ENCODE measurements around the gene PRPF19. TPM values are rescaled to one million over a fixed set of nuclear protein-coding genes. Genes with fewer than 3 reads are reported as not detected.
A peak's percentile ranks its signal among the peaks of the same experiment; 100 is the strongest.

The PRPF19 gene
- polyA plus RNA-seq, 1 of the 3 experiments (the other 2 are of a cell fraction): 58.9 TPM

GRCh38 chr11:60906132-60906972 is at the start of gene PRPF19 (continued):
- TF ChIP-seq, protein P1, sequence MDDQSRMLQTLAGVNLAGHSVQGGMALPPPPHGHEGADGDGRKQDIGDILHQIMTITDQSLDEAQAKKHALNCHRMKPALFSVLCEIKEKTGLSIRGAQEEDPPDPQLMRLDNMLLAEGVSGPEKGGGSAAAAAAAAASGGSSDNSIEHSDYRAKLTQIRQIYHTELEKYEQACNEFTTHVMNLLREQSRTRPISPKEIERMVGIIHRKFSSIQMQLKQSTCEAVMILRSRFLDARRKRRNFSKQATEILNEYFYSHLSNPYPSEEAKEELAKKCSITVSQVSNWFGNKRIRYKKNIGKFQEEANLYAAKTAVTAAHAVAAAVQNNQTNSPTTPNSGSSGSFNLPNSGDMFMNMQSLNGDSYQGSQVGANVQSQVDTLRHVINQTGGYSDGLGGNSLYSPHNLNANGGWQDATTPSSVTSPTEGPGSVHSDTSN (IDR thresholded peaks at IDR 0.05): no peak; the same call in 1 of the 2 replicates
- TF ChIP-seq NRF1 (IDR thresholded peaks at IDR 0.05; ENCODE audit: low read depth, low read length) (no peak), SIN3A (IDR thresholded peaks at IDR 0.05; ENCODE audit: borderline replicate concordance, low read depth, low read length) (no peak; the same call in 1 of the 2 replicates), GATA2 (CRISPR knock-in tag; IDR thresholded peaks at IDR 0.05) (no peak), RAD21 (IDR thresholded peaks at IDR 0.05; ENCODE audit: low read length) (no peak), CHD2 (IDR thresholded peaks at IDR 0.05; ENCODE audit: low read length, partially characterized antibody) (peak; percentile 97), EZH2phosphoT487 (IDR thresholded peaks at IDR 0.05; ENCODE audit: borderline replicate concordance, low read depth) (no peak), JUND (IDR thresholded peaks at IDR 0.05) (no peak), YY1 (IDR thresholded peaks at IDR 0.05; ENCODE audit: low read depth) (no peak), ELF1 (IDR thresholded peaks at IDR 0.05) (peak; percentile 75)
- TF ChIP-seq, protein P2, sequence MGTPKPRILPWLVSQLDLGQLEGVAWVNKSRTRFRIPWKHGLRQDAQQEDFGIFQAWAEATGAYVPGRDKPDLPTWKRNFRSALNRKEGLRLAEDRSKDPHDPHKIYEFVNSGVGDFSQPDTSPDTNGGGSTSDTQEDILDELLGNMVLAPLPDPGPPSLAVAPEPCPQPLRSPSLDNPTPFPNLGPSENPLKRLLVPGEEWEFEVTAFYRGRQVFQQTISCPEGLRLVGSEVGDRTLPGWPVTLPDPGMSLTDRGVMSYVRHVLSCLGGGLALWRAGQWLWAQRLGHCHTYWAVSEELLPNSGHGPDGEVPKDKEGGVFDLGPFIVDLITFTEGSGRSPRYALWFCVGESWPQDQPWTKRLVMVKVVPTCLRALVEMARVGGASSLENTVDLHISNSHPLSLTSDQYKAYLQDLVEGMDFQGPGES (IDR thresholded peaks at IDR 0.05; ENCODE audit: low read depth, low read length): no peak

- ChIA-PET POLR2A (no interaction called here), CTCF (interaction anchor here (0.6 to 1.6 kb wide), 2 partner anchors 68 to 124 kb away, joined by 3 to 5 read pairs; no protein-coding TSS in a partner anchor)
- Histone ChIP-seq H3K9me3 (no peaks in the 10 kb centered on the region), H3K4me2 (no peak overlapping the region), H3K4me1 (ENCODE audit: control insufficient read depth in 1 of 2, insufficient read depth in 2 of 2, low read depth in 1 of 2, low read length in 1 of 2) (no peaks in the 10 kb centered on the region), H4K20me1 (ENCODE audit: insufficient read depth) (no peaks in the 10 kb centered on the region), H3K27ac (ENCODE audit: low read depth in 2 of 2, low read length in 1 of 2) (no peak overlapping the region), H2AFZ (ENCODE audit: low read depth) (no peak overlapping the region), H3K9ac (no peak overlapping the region), H3K4me3 (ENCODE audit: low read depth in 2 of 2, low read length in 1 of 2) (no peak overlapping the region), H3K79me2 (ENCODE audit: insufficient read depth) (no peaks in the 10 kb centered on the region), H3F3A (replicated peaks; ENCODE audit: insufficient read depth) (no peaks in the 10 kb centered on the region), H3K27me3 (ENCODE audit: insufficient read depth) (no peaks in the 10 kb centered on the region; the same call in 1 of the 2 replicates), H3K9me2 (no peaks in the 10 kb centered on the region), H3K36me3 (replicated peaks in 1 of 2; ENCODE audit: control insufficient read depth in 1 of 2, insufficient read depth in 2 of 2, low read length in 1 of 2) (no peaks in the 10 kb centered on the region)
- 62% methylated on average over 5 of the region's 5 CpGs for WGBS (ENCODE audit: low lambda C conversion rate)
- DNase-seq: no peak
- TF ChIP-seq ELF1 (IDR thresholded peaks at IDR 0.05) (no peak), GATA2 (CRISPR knock-in tag; IDR thresholded peaks at IDR 0.05) (no peak), GABPA (IDR thresholded peaks at IDR 0.05; ENCODE audit: low read depth) (no peak), USF2 (IDR thresholded peaks at IDR 0.05; ENCODE audit: borderline replicate concordance, low read depth, low read length) (no peak), MEF2A (IDR thresholded peaks at IDR 0.05; ENCODE audit: borderline replicate concordance, low read depth) (no peak), SMC3 (IDR thresholded peaks at IDR 0.05; ENCODE audit: low read depth, low read length) (no peak), JUND (IDR thresholded peaks at IDR 0.05) (no peak), YY1 (IDR thresholded peaks at IDR 0.05; ENCODE audit: low read depth) (no peak), RCOR1 (IDR thresholded peaks at IDR 0.05; ENCODE audit: low read length) (no peak), NFIC (IDR thresholded peaks at IDR 0.05; ENCODE audit: borderline replicate concordance) (no peak), TAF1 (IDR thresholded peaks at IDR 0.05; ENCODE audit: borderline replicate concordance, low read depth, low read length) (no peak), RXRA (IDR thresholded peaks at IDR 0.05; ENCODE audit: borderline replicate concordance, low read depth) (no peak), FOXJ3 (CRISPR knock-in tag; IDR thresholded peaks at IDR 0.05) (no peak), TEAD4 (IDR thresholded peaks at IDR 0.05; ENCODE audit: borderline replicate concordance, insufficient read depth) (no peak), EZH2phosphoT487 (IDR thresholded peaks at IDR 0.05; ENCODE audit: borderline replicate concordance, low read depth) (no peak), MXI1 (IDR thresholded peaks at IDR 0.05; ENCODE audit: low read depth, low read length) (no peak)
- TF ChIP-seq, protein P1 (IDR thresholded peaks at IDR 0.05): no peak
- TF ChIP-seq, protein P3, sequence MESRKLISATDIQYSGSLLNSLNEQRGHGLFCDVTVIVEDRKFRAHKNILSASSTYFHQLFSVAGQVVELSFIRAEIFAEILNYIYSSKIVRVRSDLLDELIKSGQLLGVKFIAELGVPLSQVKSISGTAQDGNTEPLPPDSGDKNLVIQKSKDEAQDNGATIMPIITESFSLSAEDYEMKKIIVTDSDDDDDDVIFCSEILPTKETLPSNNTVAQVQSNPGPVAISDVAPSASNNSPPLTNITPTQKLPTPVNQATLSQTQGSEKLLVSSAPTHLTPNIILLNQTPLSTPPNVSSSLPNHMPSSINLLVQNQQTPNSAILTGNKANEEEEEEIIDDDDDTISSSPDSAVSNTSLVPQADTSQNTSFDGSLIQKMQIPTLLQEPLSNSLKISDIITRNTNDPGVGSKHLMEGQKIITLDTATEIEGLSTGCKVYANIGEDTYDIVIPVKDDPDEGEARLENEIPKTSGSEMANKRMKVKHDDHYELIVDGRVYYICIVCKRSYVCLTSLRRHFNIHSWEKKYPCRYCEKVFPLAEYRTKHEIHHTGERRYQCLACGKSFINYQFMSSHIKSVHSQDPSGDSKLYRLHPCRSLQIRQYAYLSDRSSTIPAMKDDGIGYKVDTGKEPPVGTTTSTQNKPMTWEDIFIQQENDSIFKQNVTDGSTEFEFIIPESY (IDR thresholded peaks at IDR 0.05; ENCODE audit: borderline replicate concordance, low read depth): no peak
Measured at GRCh38 chr11:60955571-60955970, 49.2 kb upstream of the PRPF19 start.
